Neural progenitor cell (in vitro differentiated cells): Measurements from ENCODE around the gene NDUFV1. TPM values are rescaled to one million over a fixed set of nuclear protein-coding genes. Genes with fewer than 3 reads are reported as not detected.

ENCODE experiments used
- DNase-seq: peaks from one replicate; pipeline ENCODE4 v3.0.0-alpha.2; 2016; ENCODE audit warnings: low spot score
- H2AFZ ChIP-seq: fragments of 200-600 bp; sonication (generic); replicated peaks from 2 replicates; pipeline ENCODE4 v1.6.1; 2016; ENCODE audit warnings: antibody characterized with exemption
- H3F3A ChIP-seq: fragments of 200-600 bp; sonication (generic); 2 replicates; pipeline ENCODE4 v1.6.1; 2016; ENCODE audit warnings: antibody characterized with exemption, low read depth
- H3K27ac ChIP-seq: fragments of 200-600 bp; sonication (generic); 2 replicates; pipeline ENCODE4 v1.5.1; 2016; ENCODE audit warnings: mild to moderate bottlenecking
- H3K27me3 ChIP-seq: fragments of 200-600 bp; sonication (generic); 2 replicates; pipeline ENCODE4 v1.6.1; 2016; ENCODE audit warnings: mild to moderate bottlenecking, moderate library complexity
- H3K36me3 ChIP-seq: fragments of 200-600 bp; sonication (generic); 2 replicates; pipeline ENCODE4 v1.5.1; 2016
- H3K4me1 ChIP-seq: fragments of 200-600 bp; sonication (generic); 2 replicates; pipeline ENCODE4 v1.6.1; 2016; ENCODE audit warnings: mixed run types
- H3K4me2 ChIP-seq: fragments of 200-600 bp; sonication (generic); 2 replicates; pipeline ENCODE4 v1.6.1; 2016
- H3K4me3 ChIP-seq: fragments of 200-600 bp; sonication (generic); 2 replicates; pipeline ENCODE4 v1.5.1; 2016
- H3K79me2 ChIP-seq: fragments of 200-600 bp; sonication (generic); 2 replicates; pipeline ENCODE4 v1.6.1; 2016; ENCODE audit warnings: low read depth
- H3K9ac ChIP-seq: fragments of 200-600 bp; sonication (generic); 2 replicates; pipeline ENCODE4 v1.6.1; 2016
- H3K9me3 ChIP-seq: fragments of 200-600 bp; sonication (generic); 2 replicates; pipeline ENCODE4 v1.5.1; 2016; ENCODE audit warnings: low read depth
- H4K20me1 ChIP-seq: fragments of 200-600 bp; sonication (generic); 2 replicates; pipeline ENCODE4 v1.6.1; 2016; ENCODE audit warnings: low read depth
- H3K27ac Mint-ChIP-seq: 3 replicates; pipeline ENCODE4 v1.8.0; 2021; ENCODE audit warnings: mixed read lengths
- H3K27me3 Mint-ChIP-seq: 2 replicates; pipeline ENCODE4 v1.8.0; 2022; ENCODE audit warnings: low read depth, mild to moderate bottlenecking, inconsistent platforms, moderate library complexity, mixed read lengths; ENCODE audit not compliant: insufficient read depth
- H3K36me3 Mint-ChIP-seq: 3 replicates; pipeline ENCODE4 v1.8.0; 2021; ENCODE audit warnings: mixed read lengths
- H3K4me1 Mint-ChIP-seq: 3 replicates; pipeline ENCODE4 v1.8.0; 2021; ENCODE audit warnings: mixed read lengths
- H3K4me3 Mint-ChIP-seq: 3 replicates; pipeline ENCODE4 v1.8.0; 2021; ENCODE audit warnings: mild to moderate bottlenecking, moderate library complexity, mixed read lengths
- H3K9me3 Mint-ChIP-seq: 3 replicates; pipeline ENCODE4 v1.8.0; 2020; ENCODE audit warnings: mixed read lengths
- EZH2 ChIP-seq: fragments of 200-600 bp; sonication (generic); IDR thresholded peaks from 2 replicates; pipeline ENCODE4 v1.6.1; 2017; ENCODE audit warnings: antibody characterized with exemption, mild to moderate bottlenecking, moderate library complexity
- EZH2phosphoT487 ChIP-seq: fragments of 200-600 bp; sonication (generic); IDR thresholded peaks from 2 replicates; pipeline ENCODE4 v1.6.1; 2017; ENCODE audit warnings: antibody characterized with exemption
- total RNA-seq: library from RNA; depleted of rRNA; stranded (reverse); fragments of >200 nt; gene quantifications from 2 replicates; pipeline ENCODE4 v1.2.3, GENCODE V29; 2015; ENCODE audit warnings: low replicate concordance
- TF ChIP-seq, protein P1 (sequence below): fragments of 200-600 bp; sonication (generic); IDR thresholded peaks from 2 replicates; pipeline ENCODE4 v1.5.1; 2017; ENCODE audit warnings: antibody characterized with exemption, mild to moderate bottlenecking

NDUFV1 gene
- total RNA-seq, 1 donor from 2014 or later: 71.0 TPM

DNA sequence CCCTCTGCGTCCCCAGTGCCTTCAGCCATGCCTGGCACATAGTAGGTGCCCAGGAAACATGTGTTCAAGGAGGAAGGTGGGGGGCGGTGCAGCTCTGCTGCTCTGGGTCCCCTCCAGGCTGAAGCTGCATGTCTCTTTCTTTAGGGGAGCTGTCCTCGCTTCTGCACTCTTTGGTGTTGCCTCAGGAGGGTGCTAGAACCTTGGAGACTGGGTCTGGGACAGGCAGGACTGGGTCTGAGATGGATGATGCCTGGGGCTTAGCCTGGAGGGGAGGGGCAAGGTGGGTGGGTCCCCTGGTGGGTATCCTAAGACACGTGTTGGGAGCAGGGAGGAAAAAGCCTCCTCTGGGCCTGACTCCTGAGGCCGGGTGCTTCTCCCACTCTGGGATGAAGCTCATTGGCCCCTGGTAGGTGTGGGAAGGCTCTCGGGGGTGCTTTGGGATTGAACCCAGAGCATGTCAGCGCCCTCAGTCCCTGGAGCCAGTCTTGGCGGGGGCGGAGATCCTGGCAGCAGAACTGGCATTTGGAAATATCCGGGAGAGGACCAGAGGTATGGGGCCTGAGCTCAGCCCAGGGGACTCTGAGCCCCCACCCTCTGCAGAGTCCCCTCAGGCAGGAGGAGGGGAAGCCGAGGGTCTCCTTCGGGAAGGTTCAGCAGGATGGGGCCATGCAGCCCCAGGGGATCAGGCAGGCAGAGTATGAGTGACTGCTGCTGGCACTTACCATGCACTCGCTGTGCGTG lies 29.8 kb upstream of the NDUFV1 start:
- H3K4me1 Mint-ChIP-seq: peaks cover 44% of the 10 kb centered on the region
- peak overlapping the region; percentile 29 for H3K27ac Mint-ChIP-seq
- H3K9me3 Mint-ChIP-seq: peaks cover 4% of the 10 kb centered on the region

DNA sequence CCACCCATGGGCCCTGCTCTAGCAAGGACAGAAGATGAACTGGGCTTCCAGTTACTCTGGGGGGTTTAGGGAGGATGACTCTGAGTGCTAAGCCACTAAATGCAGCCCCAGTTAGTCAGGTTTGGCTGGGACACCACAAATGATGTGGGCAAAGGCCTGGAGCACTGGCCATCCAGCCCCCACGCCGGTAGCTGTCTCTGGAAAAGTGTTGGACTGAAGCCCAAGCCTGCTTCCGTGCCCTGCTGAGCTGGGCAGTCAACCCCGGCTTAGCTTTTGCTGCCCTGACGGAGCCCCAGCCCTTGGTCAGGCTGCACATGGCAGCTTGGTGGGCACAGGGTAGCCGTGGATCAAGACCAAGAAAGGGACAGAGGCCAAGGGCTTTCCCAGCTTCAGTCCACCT lies 28.8 kb upstream of the NDUFV1 start:
- H3K27me3 Mint-ChIP-seq: peaks cover 31% of the 10 kb centered on the region
- DNase-seq: no peak
- H3F3A ChIP-seq: peaks cover 12% of the 10 kb centered on the region

More for the DNA sequence above, 29.8 kb upstream of the NDUFV1 start:
- H4K20me1 ChIP-seq: no peaks in the 10 kb centered on the region
- TF ChIP-seq, protein P1, sequence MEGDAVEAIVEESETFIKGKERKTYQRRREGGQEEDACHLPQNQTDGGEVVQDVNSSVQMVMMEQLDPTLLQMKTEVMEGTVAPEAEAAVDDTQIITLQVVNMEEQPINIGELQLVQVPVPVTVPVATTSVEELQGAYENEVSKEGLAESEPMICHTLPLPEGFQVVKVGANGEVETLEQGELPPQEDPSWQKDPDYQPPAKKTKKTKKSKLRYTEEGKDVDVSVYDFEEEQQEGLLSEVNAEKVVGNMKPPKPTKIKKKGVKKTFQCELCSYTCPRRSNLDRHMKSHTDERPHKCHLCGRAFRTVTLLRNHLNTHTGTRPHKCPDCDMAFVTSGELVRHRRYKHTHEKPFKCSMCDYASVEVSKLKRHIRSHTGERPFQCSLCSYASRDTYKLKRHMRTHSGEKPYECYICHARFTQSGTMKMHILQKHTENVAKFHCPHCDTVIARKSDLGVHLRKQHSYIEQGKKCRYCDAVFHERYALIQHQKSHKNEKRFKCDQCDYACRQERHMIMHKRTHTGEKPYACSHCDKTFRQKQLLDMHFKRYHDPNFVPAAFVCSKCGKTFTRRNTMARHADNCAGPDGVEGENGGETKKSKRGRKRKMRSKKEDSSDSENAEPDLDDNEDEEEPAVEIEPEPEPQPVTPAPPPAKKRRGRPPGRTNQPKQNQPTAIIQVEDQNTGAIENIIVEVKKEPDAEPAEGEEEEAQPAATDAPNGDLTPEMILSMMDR: peak; percentile 29
- TF ChIP-seq EZH2 (no peak), EZH2phosphoT487 (no peak)
- peaks cover 3% of the 10 kb centered on the region for H3F3A ChIP-seq
- no peaks in the 10 kb centered on the region for H3K9me3 ChIP-seq
- no peaks in the 10 kb centered on the region for H3K36me3 ChIP-seq
- Mint-ChIP-seq H3K27me3 (peaks cover 29% of the 10 kb centered on the region), H3K36me3 (no peaks in the 10 kb centered on the region), H3K4me3 (no peak overlapping the region)
- H2AFZ ChIP-seq: no peak overlapping the region
- H3K4me1 ChIP-seq: no peaks in the 10 kb centered on the region
- H3K79me2 ChIP-seq: no peaks in the 10 kb centered on the region
- H3K9ac ChIP-seq: no peak overlapping the region
- no peak for DNase-seq
- H3K4me3 ChIP-seq: no peak overlapping the region
- H3K27ac ChIP-seq: no peak overlapping the region
- peaks cover 29% of the 10 kb centered on the region for H3K27me3 ChIP-seq
- no peak overlapping the region for H3K4me2 ChIP-seq

DNA sequence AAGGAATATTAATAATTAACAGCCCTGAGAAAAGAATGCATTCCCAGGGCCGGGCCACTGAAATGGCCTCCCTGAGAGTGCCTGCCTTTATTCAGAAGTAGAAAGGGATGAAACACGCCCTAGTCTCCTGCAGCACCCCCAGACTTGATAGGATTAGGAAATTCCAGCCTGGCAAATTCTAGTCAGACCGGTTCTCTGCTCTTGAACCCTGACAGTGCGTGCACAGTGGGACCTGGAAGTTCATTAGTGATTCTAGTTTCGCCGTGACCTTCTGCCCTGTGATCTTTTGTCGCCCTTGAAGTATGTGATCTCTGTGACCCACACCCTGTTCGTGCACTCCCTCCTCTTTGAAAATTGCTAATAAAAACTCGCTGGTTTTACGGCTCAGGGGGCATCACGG lies 25.3 kb upstream of the NDUFV1 start:
- Mint-ChIP-seq H3K9me3 (no peaks in the 10 kb centered on the region), H3K4me1 (peaks cover 62% of the 10 kb centered on the region), H3K4me3 (peak overlapping the region; percentile 81), H3K27me3 (peaks cover 23% of the 10 kb centered on the region), H3K27ac (peak overlapping the region; percentile 81), H3K36me3 (peaks cover 12% of the 10 kb centered on the region)
- H3K27me3 ChIP-seq: peaks cover 41% of the 10 kb centered on the region
- peak; percentile 52 for DNase-seq
- peaks cover 23% of the 10 kb centered on the region for H4K20me1 ChIP-seq
- no peak overlapping the region for H3K9ac ChIP-seq
- no peaks in the 10 kb centered on the region for H3K9me3 ChIP-seq
- peak overlapping the region; percentile 25 for H3K4me2 ChIP-seq
- no peaks in the 10 kb centered on the region for H3K36me3 ChIP-seq
- H3F3A ChIP-seq: peaks cover 21% of the 10 kb centered on the region
- TF ChIP-seq EZH2phosphoT487: no peak
- TF ChIP-seq, protein P1: no peak
- TF ChIP-seq EZH2: no peak
- no peak overlapping the region for H3K27ac ChIP-seq
- no peak overlapping the region for H2AFZ ChIP-seq
- peaks cover 28% of the 10 kb centered on the region for H3K79me2 ChIP-seq
- no peak overlapping the region for H3K4me3 ChIP-seq
- H3K4me1 ChIP-seq: peaks cover 11% of the 10 kb centered on the region

More for the DNA sequence above, 28.8 kb upstream of the NDUFV1 start:
- Mint-ChIP-seq H3K4me3 (no peak overlapping the region), H3K4me1 (peaks cover 53% of the 10 kb centered on the region), H3K9me3 (no peaks in the 10 kb centered on the region), H3K27ac (no peak overlapping the region), H3K36me3 (no peaks in the 10 kb centered on the region)
- Histone ChIP-seq H3K27ac (no peak overlapping the region), H3K36me3 (no peaks in the 10 kb centered on the region), H4K20me1 (no peaks in the 10 kb centered on the region), H3K27me3 (peaks cover 40% of the 10 kb centered on the region), H3K4me2 (no peak overlapping the region), H3K9ac (no peak overlapping the region), H3K4me3 (no peak overlapping the region), H2AFZ (no peak overlapping the region), H3K79me2 (peaks cover 1% of the 10 kb centered on the region), H3K4me1 (no peaks in the 10 kb centered on the region), H3K9me3 (no peaks in the 10 kb centered on the region)
- TF ChIP-seq, protein P1: no peak
- TF ChIP-seq EZH2phosphoT487 (no peak), EZH2 (no peak)
